ENCODE measurements around the gene RAD51B. TPM values are rescaled to one million over a fixed set of nuclear protein-coding genes. Genes with fewer than 3 reads are reported as not detected.

The RAD51B gene
- total and polyA plus RNA-seq, 2 of the 13 experiments (the other 11 are each of a cell fraction or from before 2014, with no cell fraction given) = 7.0 to 9.5 TPM

DNA sequence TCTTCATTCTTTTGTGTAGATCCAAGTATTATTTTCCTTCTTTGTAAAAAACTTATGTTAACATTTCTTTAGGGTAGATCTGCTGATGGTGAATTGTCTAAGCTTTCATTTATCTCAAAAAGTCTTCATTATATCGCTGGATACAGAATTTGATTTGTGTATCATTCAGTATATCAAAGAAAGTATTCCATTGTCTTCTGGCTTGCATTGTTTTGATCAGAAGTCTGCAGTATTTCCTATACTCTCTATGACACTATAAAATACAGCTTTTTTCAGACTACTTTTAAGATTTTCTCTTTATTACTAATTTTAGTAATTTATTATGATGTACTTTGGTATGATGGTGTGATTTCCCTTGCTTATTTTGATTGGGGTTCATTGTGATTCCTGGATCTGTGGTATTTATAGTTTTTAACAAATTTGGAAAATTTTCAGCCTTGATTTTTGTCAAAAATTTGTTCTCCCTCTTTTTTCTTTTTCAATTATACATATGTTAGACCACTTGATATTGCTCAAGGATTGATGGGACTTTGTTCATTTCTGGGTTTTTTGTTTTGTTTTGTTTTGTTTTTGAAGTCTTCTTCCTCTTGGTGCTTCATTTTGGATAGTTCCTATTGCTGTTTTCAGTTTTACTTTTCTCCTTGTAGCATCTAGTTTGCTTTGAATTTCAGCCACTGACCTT, 796.8 kb downstream of the RAD51B start:
- POLR2A ChIA-PET = interaction anchor here (0.9 kb wide), 1 partner anchor 18 kb away, joined by 3 read pairs; no protein-coding TSS in a partner anchor
- no peak for FAIRE-seq
- DNase-seq (ENCODE audit: low spot score) = no peak

DNA sequence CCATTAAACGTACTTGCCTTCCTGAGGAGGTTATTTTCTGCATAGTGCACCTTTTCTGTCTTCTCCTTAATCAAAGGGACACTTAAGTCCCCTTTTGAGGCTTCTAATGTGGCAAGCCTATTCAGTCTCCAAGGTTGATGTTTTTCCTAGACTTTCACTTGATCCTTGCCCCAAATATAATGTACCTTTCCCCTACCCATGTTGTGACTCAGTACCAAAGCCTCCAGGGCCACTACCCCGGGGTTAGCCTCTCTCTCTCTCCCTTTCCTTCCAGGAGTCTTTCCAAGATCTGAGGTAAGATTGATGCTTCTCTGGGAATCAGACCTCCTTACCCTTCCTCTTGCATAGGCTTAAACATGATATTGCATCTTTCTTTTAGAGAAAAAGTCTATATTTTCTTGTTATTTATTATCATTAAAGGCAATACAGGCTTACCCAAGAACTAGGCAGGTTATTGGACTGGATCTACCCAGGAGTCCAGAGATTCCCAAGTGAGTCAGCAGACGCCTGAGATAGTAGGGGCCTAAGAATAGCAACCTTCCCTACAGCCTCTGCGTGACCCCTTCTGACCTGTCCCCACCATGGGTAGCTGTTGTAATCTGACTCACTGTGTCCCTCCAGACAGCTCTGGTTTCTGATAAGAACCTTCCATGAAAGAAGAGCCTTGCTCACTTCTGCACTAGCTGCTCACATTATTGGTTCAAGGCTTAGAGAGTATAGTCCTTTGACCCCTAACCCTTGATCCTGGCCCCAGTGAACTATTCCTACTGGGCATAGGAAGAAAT, 800.4 kb downstream of the RAD51B start:
- Histone ChIP-seq H2AFZ (ENCODE audit: low read length) (no peak overlapping the region), H3K4me1 (ENCODE audit: insufficient read depth, low read length) (peaks cover 38% of the 10 kb centered on the region), H3K79me2 (ENCODE audit: insufficient read depth, low read length) (no peaks in the 10 kb centered on the region), H3K27ac (ENCODE audit: extremely low read length, insufficient read depth, low read length) (no peak overlapping the region), H4K20me1 (ENCODE audit: insufficient read depth, low read length) (no peaks in the 10 kb centered on the region), H3K4me3 (replicated peaks in 1 of 3; ENCODE audit: insufficient read depth in 1 of 3, low read depth in 2 of 3, low read length in 3 of 3) (no peak overlapping the region), H3K36me3 (replicated peaks in 1 of 2; ENCODE audit: control insufficient read depth in 1 of 2, insufficient read depth in 2 of 2, low read length in 2 of 2) (no peaks in the 10 kb centered on the region), H3K9me3 (ENCODE audit: low read length) (peaks cover 31% of the 10 kb centered on the region), H3K27me3 (ENCODE audit: control insufficient read depth in 1 of 2, insufficient read depth in 2 of 2, low read length in 2 of 2) (no peaks in the 10 kb centered on the region), H3K9ac (ENCODE audit: insufficient read depth, low read depth, low read length) (0 out of 2 replicates have a peak overlapping the region, but pooled peaks have one; percentile 3), H3K4me2 (ENCODE audit: low read depth, low read length) (peak overlapping the region; percentile 26)
- DNase-seq (ENCODE audit: low spot score) (peak; percentile 71), FAIRE-seq (no peak), ATAC-seq (peak; percentile 58)
- POLR2A ChIA-PET = no interaction called here
- CTCF ChIA-PET (ENCODE audit: low intra/inter-chr PET ratio, low total read pairs) = no interaction called here
- no TSS peak for BruUV-seq (replicated peaks)
- 2% methylated on average over 3 of the region's 4 CpGs for WGBS (ENCODE audit: low lambda C conversion rate)
- intact Hi-C loops (cut with micrococcal nuclease; ENCODE audit: unreplicated experiment) = loop anchor here (5.0 kb wide), 1 partner anchor 373 kb away; no protein-coding TSS in a partner anchor
- in situ Hi-C loops (cut with HindIII; ENCODE audit: extremely low pct_ligation_motif_present, low pct_unique_long_range_greater_than_20kb) = no loop called here
- TF ChIP-seq NONO (IDR thresholded peaks at IDR 0.05) = no peak
- TF ChIP-seq NONO (CRISPR knock-in tag; conservative IDR thresholded peaks at IDR 0.05) = no peak
- TF ChIP-seq, protein P1, sequence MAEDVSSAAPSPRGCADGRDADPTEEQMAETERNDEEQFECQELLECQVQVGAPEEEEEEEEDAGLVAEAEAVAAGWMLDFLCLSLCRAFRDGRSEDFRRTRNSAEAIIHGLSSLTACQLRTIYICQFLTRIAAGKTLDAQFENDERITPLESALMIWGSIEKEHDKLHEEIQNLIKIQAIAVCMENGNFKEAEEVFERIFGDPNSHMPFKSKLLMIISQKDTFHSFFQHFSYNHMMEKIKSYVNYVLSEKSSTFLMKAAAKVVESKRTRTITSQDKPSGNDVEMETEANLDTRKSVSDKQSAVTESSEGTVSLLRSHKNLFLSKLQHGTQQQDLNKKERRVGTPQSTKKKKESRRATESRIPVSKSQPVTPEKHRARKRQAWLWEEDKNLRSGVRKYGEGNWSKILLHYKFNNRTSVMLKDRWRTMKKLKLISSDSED (CRISPR knock-in tag; IDR thresholded peaks at IDR 0.05) = no peak
- TF ChIP-seq, protein P2, sequence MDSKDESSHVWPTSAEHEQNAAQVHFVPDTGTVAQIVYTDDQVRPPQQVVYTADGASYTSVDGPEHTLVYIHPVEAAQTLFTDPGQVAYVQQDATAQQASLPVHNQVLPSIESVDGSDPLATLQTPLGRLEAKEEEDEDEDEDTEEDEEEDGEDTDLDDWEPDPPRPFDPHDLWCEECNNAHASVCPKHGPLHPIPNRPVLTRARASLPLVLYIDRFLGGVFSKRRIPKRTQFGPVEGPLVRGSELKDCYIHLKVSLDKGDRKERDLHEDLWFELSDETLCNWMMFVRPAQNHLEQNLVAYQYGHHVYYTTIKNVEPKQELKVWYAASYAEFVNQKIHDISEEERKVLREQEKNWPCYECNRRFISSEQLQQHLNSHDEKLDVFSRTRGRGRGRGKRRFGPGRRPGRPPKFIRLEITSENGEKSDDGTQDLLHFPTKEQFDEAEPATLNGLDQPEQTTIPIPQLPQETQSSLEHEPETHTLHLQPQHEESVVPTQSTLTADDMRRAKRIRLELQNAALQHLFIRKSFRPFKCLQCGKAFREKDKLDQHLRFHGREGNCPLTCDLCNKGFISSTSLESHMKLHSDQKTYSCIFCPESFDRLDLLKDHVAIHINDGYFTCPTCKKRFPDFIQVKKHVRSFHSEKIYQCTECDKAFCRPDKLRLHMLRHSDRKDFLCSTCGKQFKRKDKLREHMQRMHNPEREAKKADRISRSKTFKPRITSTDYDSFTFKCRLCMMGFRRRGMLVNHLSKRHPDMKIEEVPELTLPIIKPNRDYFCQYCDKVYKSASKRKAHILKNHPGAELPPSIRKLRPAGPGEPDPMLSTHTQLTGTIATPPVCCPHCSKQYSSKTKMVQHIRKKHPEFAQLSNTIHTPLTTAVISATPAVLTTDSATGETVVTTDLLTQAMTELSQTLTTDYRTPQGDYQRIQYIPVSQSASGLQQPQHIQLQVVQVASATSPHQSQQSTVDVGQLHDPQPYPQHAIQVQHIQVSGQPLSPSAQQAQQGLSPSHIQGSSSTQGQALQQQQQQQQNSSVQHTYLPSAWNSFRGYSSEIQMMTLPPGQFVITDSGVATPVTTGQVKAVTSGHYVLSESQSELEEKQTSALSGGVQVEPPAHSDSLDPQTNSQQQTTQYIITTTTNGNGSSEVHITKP (CRISPR knock-in tag; IDR thresholded peaks at IDR 0.05; ENCODE audit: low read depth) = no peak
- no peak for TF ChIP-seq ZNF672 (CRISPR knock-in tag; IDR thresholded peaks at IDR 0.05)
- TF ChIP-seq, protein P3, sequence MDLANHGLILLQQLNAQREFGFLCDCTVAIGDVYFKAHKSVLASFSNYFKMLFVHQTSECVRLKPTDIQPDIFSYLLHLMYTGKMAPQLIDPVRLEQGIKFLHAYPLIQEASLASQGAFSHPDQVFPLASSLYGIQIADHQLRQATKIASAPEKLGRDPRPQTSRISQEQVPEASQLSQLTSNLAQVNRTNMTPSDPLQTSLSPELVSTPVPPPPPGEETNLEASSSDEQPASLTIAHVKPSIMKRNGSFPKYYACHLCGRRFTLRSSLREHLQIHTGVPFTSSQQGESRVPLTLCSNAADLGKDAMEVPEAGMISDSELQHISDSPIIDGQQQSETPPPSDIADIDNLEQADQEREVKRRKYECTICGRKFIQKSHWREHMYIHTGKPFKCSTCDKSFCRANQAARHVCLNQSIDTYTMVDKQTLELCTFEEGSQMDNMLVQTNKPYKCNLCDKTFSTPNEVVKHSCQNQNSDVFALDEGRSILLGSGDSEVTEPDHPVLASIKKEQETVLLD (CRISPR knock-in tag; IDR thresholded peaks at IDR 0.05; ENCODE audit: low read depth) = no peak

More for the DNA sequence above, 796.8 kb downstream of the RAD51B start:
- TF ChIP-seq, protein P4, sequence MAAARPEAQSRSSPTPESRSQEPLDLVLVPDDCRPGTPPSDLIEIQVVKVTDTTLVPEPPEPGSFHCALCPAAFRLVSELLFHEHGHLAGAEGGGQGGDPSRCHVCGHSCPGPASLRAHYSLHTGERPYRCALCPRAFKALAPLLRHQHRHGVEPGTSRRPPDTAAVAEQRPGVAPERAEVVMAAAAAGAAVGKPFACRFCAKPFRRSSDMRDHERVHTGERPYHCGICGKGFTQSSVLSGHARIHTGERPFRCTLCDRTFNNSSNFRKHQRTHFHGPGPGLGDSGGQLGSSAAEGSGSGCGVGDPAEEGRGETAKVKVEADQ (CRISPR knock-in tag; IDR thresholded peaks at IDR 0.05; ENCODE audit: borderline replicate concordance) = no peak
- peak; percentile 100 for TF ChIP-seq ZNF317 (CRISPR knock-in tag; IDR thresholded peaks at IDR 0.05)
- BruUV-seq (replicated peaks) = no TSS peak
- no peaks in the 10 kb centered on the region for H3K36me3 ChIP-seq (replicated peaks in 1 of 2; ENCODE audit: control insufficient read depth in 1 of 2, insufficient read depth in 2 of 2, low read length in 2 of 2)
- no peak overlapping the region for H3K9ac ChIP-seq (ENCODE audit: insufficient read depth, low read depth, low read length)
- CTCF ChIA-PET (ENCODE audit: low intra/inter-chr PET ratio, low total read pairs) = no interaction called here
- H3K4me1 ChIP-seq (ENCODE audit: insufficient read depth, low read length) = peaks cover 46% of the 10 kb centered on the region
- intact Hi-C loops (cut with micrococcal nuclease; ENCODE audit: unreplicated experiment) (no loop called here), in situ Hi-C loops (cut with HindIII; ENCODE audit: extremely low pct_ligation_motif_present, low pct_unique_long_range_greater_than_20kb) (no loop called here)
- H3K27me3 ChIP-seq (ENCODE audit: control insufficient read depth in 1 of 2, insufficient read depth in 2 of 2, low read length in 2 of 2) = no peaks in the 10 kb centered on the region
- no peak overlapping the region for H3K4me3 ChIP-seq (replicated peaks in 1 of 3; ENCODE audit: insufficient read depth in 1 of 3, low read depth in 2 of 3, low read length in 3 of 3)
- 0% methylated on average over 1 of the region's 1 CpG for WGBS (ENCODE audit: low lambda C conversion rate)
- H2AFZ ChIP-seq (ENCODE audit: low read length) = no peak overlapping the region
- H4K20me1 ChIP-seq (ENCODE audit: insufficient read depth, low read length) = no peaks in the 10 kb centered on the region
- no peak for ATAC-seq
- no peaks in the 10 kb centered on the region for H3K79me2 ChIP-seq (ENCODE audit: insufficient read depth, low read length)
- H3K9me3 ChIP-seq (ENCODE audit: low read length) = peaks cover 39% of the 10 kb centered on the region
- no peak overlapping the region for H3K27ac ChIP-seq (ENCODE audit: extremely low read length, insufficient read depth, low read length)
- H3K4me2 ChIP-seq (ENCODE audit: low read depth, low read length) = no peak overlapping the region

Data from HepG2 (cell line).